Prostate gland (tissue), 2 donors: ENCODE results near the gene IL36A.

Experiments used
- POLR2A ChIP-seq: fragments of 450-650 bp; IDR thresholded peaks from one replicate; pipeline ENCODE4 v1.6.1; 2016; ENCODE audit warnings: antibody characterized with exemption, mild to moderate bottlenecking
- POLR2AphosphoS5 ChIP-seq: sonication (generic); formaldehyde crosslinking; IDR thresholded peaks from one replicate; pipeline ENCODE4 v1.6.1; 2017; ENCODE audit warnings: antibody characterized with exemption
- TF ChIP-seq, protein P1 (sequence below), 4 experiments: fragments of 200-600 bp in 2 of 4; fragments of 450-650 bp in 2 of 4; sonication (generic) in 2 of 4; IDR thresholded peaks; 1 replicate in 3 of 4; 2 replicates in 1 of 4; pipeline ENCODE4 v1.5.1; 2016 to 2019; ENCODE audit warnings: antibody characterized with exemption in 4 of 4, mild to moderate bottlenecking in 2 of 4, moderate library complexity in 2 of 4

DNA sequence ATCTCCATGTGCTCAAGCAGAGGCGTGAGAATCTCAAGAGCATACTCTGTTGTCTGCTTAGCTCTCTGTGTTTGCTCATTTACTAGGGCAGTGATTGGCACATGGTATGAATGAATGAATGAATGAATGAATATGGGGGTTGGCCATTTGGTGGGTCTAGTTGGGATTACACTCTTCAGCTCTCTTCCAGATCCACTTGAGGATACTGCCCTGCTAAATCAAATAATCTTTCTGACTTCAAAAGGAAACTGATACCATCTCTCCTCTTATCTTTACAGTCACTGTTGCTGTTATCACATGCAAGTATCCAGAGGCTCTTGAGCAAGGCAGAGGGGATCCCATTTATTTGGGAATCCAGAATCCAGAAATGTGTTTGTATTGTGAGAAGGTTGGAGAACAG lies 25.5 kb upstream of the IL36A start:
- TF ChIP-seq POLR2A (no peak), POLR2AphosphoS5 (no peak)
- TF ChIP-seq, protein P1, sequence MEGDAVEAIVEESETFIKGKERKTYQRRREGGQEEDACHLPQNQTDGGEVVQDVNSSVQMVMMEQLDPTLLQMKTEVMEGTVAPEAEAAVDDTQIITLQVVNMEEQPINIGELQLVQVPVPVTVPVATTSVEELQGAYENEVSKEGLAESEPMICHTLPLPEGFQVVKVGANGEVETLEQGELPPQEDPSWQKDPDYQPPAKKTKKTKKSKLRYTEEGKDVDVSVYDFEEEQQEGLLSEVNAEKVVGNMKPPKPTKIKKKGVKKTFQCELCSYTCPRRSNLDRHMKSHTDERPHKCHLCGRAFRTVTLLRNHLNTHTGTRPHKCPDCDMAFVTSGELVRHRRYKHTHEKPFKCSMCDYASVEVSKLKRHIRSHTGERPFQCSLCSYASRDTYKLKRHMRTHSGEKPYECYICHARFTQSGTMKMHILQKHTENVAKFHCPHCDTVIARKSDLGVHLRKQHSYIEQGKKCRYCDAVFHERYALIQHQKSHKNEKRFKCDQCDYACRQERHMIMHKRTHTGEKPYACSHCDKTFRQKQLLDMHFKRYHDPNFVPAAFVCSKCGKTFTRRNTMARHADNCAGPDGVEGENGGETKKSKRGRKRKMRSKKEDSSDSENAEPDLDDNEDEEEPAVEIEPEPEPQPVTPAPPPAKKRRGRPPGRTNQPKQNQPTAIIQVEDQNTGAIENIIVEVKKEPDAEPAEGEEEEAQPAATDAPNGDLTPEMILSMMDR (IDR thresholded peaks at IDR 0.05), result no peak
